Activated T-cell treated with anti-CD3 and anti-CD28 coated beads, Interleukin-2, amount 50 U/mL, for 72 hours (primary cell): ENCODE measurements around the gene PVALEF. TPM values are rescaled to one million over a fixed set of nuclear protein-coding genes. Genes with fewer than 3 reads are reported as not detected.

Experiments
- ATAC-seq, 2 donors: fragments of 150-1000 bp; cut with Tn5 transposase; replicated peaks in 1 of 2; 2 replicates each; pipeline ENCODE4 v1.10.0; 2021; ENCODE audit warnings: moderate library complexity in 2 of 2, mild to moderate bottlenecking in 1 of 2
- DNase-seq, 2 donors: peaks; one replicate each; pipeline ENCODE4 v3.0.0; 2021 to 2022; ENCODE audit warnings: mixed read lengths in 1 of 2
- H3K27ac Mint-ChIP-seq: one replicate; pipeline ENCODE4 v1.8.0; 2022; ENCODE audit warnings: mild to moderate bottlenecking, moderate library complexity, mixed read lengths
- H3K27me3 Mint-ChIP-seq: one replicate; pipeline ENCODE4 v1.8.0; 2022; ENCODE audit warnings: low read depth, mixed read lengths
- H3K36me3 Mint-ChIP-seq, 2 donors: one replicate each; pipeline ENCODE4 v1.8.0; 2022; ENCODE audit warnings: mixed read lengths in 2 of 2, mild to moderate bottlenecking in 1 of 2; ENCODE audit not compliant: insufficient read depth in 2 of 2
- H3K4me1 Mint-ChIP-seq: one replicate; pipeline ENCODE4 v1.8.0; 2022; ENCODE audit warnings: low read depth, mixed read lengths
- H3K4me3 Mint-ChIP-seq, 2 donors: one replicate each; pipeline ENCODE4 v1.8.0; 2022; ENCODE audit warnings: mild to moderate bottlenecking in 2 of 2, mixed read lengths in 2 of 2, moderate library complexity in 2 of 2
- H3K9me3 Mint-ChIP-seq, 2 donors: one replicate each; pipeline ENCODE4 v1.8.0; 2022; ENCODE audit warnings: mixed read lengths in 2 of 2
- total RNA-seq, 2 donors: library from RNA; stranded (reverse); gene quantifications; one replicate each; pipeline ENCODE4 v1.2.3, GENCODE V29; 2022

Gene PVALEF
- total RNA-seq, 2 donors from 2014 or later: not detected

DNA sequence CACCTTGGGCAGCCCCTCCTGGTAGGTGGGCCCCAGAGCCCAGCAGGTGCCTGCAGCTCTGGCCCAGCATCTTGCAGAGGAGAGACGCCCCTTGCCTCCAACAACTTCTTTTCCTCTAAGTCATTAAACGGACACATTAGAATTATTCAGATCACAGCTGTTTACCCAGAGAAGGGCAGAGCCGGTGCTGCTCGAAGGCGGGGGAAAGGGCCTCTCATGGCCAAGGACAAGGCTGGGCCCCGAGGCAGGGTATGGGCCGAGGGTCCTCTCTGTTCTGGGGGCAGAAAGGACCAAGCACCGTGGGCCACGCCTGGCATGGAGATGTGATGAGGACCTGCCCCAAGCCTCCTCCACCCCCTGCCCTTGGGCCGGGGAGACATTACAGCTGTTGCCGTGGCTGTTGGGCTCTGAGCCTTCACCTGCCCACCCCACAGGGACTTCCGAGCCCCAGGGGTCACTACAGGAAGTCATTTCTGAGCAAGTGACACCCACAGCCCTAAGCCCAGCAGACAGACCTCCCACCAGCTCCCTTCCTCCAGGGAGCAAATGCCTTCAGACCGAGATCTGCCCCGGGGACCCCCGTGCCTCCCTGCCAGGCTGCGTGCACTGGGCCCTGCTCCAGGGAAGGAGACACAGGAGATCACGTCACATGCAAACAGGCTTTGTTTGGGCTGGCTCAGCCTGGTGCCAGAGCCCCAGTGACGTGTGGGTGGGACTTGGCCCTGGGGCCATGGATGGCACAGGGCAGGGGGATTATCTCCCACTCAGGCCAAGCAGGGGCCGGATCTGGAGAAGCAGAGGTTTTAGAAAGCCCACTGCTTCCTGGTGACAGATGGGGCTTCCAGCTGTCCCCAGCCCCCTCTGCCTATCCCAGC, 699 bp upstream of the PVALEF start:
- H3K9me3 Mint-ChIP-seq: no peaks in the 10 kb centered on the region
- no peak overlapping the region for H3K27ac Mint-ChIP-seq
- H3K4me1 Mint-ChIP-seq: no peaks in the 10 kb centered on the region
- DNase-seq: no peak
- H3K4me3 Mint-ChIP-seq: no peak overlapping the region
- peaks cover 8% of the 10 kb centered on the region for H3K27me3 Mint-ChIP-seq
- no peaks in the 10 kb centered on the region for H3K36me3 Mint-ChIP-seq
- ATAC-seq: no peak

GRCh38 chr17:81166033-81166492, 756 bp downstream of the PVALEF start, which contains the start of gene AATK:
Gene AATK, minus strand, starts transcription at chr17:81166221. Its CDS starts 229 bp downstream, at chr17:81165992.
- Mint-ChIP-seq H3K27ac (no peak within 1 kb of the TSS), H3K9me3 (no peaks in the 10 kb centered on the region), H3K36me3 (no peaks in the 10 kb centered on the region), H3K4me3 (peak within 1 kb of the TSS; percentile 26 to 48), H3K4me1 (no peaks in the 10 kb centered on the region), H3K27me3 (peaks cover 6% of the 10 kb centered on the region)
- ATAC-seq: no peak
- no peak for DNase-seq

DNA sequence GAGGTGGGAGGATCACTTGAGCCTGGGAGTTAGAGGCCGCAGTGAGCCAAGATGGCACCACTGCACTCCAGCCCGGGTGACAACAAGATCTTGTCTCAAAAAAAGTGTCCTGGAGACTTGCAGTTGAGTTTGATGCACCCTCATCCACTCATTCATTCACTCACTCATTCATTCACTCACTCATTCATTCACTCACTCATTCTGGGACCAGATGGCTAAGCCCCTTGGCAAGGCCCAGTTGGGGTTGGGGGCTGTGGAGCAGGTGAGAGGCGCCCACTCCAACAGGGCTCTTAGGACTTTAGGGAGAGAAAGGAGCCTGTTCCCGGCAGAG, 1.9 kb downstream of the PVALEF start:
- Mint-ChIP-seq H3K4me3 (no peak overlapping the region), H3K27me3 (no peaks in the 10 kb centered on the region), H3K4me1 (no peaks in the 10 kb centered on the region), H3K9me3 (no peaks in the 10 kb centered on the region), H3K27ac (no peak overlapping the region), H3K36me3 (no peaks in the 10 kb centered on the region)
- ATAC-seq: no peak
- DNase-seq: no peak

GRCh38 chr17:81167638-81168037, 2.3 kb downstream of the PVALEF start:
- no peak for ATAC-seq
- H3K27ac Mint-ChIP-seq: no peak overlapping the region

DNA sequence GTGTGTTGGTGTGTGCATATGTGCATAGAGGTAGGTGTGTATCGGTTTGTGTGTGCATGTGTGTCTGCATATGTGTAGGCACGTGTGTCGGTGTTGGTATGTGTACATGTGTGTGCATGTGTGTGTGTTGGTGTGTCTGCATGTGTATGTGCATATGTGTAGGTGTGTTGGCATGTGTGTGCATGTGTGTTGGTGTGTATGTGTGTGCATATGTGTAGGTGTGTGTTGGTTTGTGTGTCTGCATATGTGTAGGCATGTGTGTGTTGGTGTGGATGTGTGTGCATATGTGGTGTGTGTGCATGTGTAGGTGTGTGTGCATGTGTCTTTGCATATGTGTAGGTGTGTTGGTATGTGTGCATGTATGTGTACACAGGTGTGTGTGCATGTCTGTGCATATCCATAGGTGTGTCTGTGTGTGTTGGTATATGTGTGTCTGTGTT, 4.6 kb downstream of the PVALEF start:
- no peak overlapping the region for H3K4me3 Mint-ChIP-seq
- H3K9me3 Mint-ChIP-seq: no peaks in the 10 kb centered on the region
- H3K27ac Mint-ChIP-seq: no peak overlapping the region
- ATAC-seq (no peak), DNase-seq (no peak)
- no peaks in the 10 kb centered on the region for H3K4me1 Mint-ChIP-seq
- no peaks in the 10 kb centered on the region for H3K36me3 Mint-ChIP-seq
- H3K27me3 Mint-ChIP-seq: no peaks in the 10 kb centered on the region

More at GRCh38 chr17:81167638-81168037, 2.3 kb downstream of the PVALEF start:
- H3K4me1 Mint-ChIP-seq: no peaks in the 10 kb centered on the region
- H3K36me3 Mint-ChIP-seq: no peaks in the 10 kb centered on the region
- H3K4me3 Mint-ChIP-seq: no peak overlapping the region
- DNase-seq: no peak
- H3K9me3 Mint-ChIP-seq: no peaks in the 10 kb centered on the region
- no peaks in the 10 kb centered on the region for H3K27me3 Mint-ChIP-seq

GRCh38 chr17:81170727-81171494, 5.6 kb downstream of the PVALEF start:
- no peaks in the 10 kb centered on the region for H3K36me3 Mint-ChIP-seq
- H3K4me3 Mint-ChIP-seq: no peak overlapping the region
- H3K27ac Mint-ChIP-seq: no peak overlapping the region
- no peaks in the 10 kb centered on the region for H3K27me3 Mint-ChIP-seq
- DNase-seq (no peak), ATAC-seq (no peak)
- peaks cover 0 to 3% of the 10 kb centered on the region in 2 donors for H3K9me3 Mint-ChIP-seq
- no peaks in the 10 kb centered on the region for H3K4me1 Mint-ChIP-seq

GRCh38 chr17:81171941-81172340, 6.6 kb downstream of the PVALEF start:
- H3K27ac Mint-ChIP-seq: no peak overlapping the region
- no peaks in the 10 kb centered on the region for H3K36me3 Mint-ChIP-seq
- no peak overlapping the region for H3K4me3 Mint-ChIP-seq
- H3K4me1 Mint-ChIP-seq: no peaks in the 10 kb centered on the region
- DNase-seq (no peak), ATAC-seq (no peak)
- H3K9me3 Mint-ChIP-seq: peaks cover 0 to 3% of the 10 kb centered on the region in 2 donors
- H3K27me3 Mint-ChIP-seq: no peaks in the 10 kb centered on the region

GRCh38 chr17:81173052-81173761, 7.9 kb downstream of the PVALEF start:
- H3K4me3 Mint-ChIP-seq: no peak overlapping the region
- H3K27ac Mint-ChIP-seq: no peak overlapping the region
- peaks cover 0 to 3% of the 10 kb centered on the region in 2 donors for H3K9me3 Mint-ChIP-seq
- H3K36me3 Mint-ChIP-seq: no peaks in the 10 kb centered on the region
- H3K4me1 Mint-ChIP-seq: no peaks in the 10 kb centered on the region
- no peaks in the 10 kb centered on the region for H3K27me3 Mint-ChIP-seq
- DNase-seq (no peak), ATAC-seq (no peak)

DNA sequence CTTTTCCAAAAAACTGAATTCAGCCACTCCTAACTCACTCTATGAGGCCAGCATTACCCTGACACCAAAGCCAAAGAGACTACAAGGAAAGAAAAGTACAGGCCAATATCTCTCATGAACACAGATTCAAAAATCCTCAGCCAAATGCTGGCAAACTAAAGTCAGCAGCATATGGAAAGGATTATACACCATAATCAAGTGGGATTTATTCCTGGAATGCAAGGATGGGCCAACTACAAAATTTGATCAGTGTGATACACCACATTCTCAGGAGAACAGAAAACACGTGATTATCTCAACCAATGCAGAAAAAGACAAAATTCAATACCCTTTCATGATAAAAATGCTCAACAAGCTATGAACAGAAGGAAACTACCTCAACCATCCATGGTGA, 8.5 kb downstream of the PVALEF start:
- Mint-ChIP-seq H3K36me3 (no peaks in the 10 kb centered on the region), H3K9me3 (peaks cover 0 to 3% of the 10 kb centered on the region in 2 donors), H3K27me3 (no peaks in the 10 kb centered on the region), H3K27ac (no peak overlapping the region), H3K4me3 (no peak overlapping the region), H3K4me1 (no peaks in the 10 kb centered on the region)
- DNase-seq (no peak), ATAC-seq (no peak)

GRCh38 chr17:81176666-81177065, 11.4 kb downstream of the PVALEF start:
- no peak for ATAC-seq
- H3K4me1 Mint-ChIP-seq: no peaks in the 10 kb centered on the region
- no peak overlapping the region for H3K27ac Mint-ChIP-seq

DNA sequence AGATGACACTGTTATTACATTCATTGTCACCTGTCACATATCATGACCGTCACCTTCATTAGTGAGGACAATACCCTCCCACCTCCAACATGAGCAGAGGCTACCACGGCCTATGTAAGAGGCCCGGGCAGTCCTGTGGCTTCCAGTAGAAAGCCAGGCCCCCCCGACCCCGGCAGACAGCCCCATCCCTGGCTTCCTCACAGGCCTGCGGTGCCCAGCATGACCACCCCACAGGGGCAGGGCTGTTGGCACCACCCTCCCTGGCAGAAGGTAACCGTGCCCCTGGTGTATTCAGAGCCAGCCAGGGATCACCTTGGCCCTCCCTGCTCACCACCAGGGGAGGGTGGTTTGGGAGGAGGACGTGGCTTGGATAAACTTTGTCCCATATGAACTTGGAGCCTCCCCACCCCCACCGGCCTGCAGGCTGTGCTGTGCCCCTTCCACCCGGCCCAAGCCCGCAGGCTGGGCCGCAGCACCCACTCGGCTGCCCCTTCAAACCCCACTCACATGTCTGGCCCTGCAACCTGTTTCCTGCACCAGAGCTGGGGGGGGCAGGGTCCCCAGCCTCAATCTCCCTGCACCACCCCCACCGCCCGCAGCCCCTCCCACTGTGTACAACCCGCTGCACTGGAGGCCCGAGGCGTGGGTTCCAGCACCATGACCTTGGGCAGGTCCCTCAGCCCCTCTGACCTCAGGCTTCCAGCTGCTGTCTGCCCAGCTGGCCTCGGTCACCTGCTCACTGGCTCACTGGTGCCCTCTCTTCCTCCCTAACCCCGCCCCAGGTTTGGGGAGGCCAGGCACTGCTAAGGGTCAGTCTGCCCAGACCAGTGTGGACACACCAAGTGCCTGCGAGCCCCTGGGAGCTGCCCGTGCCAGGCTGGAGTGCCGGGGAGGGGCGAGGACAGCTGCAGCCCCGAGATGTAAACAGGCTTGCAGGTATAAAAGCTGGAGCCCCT, 13.1 kb downstream of the PVALEF start:
- no peaks in the 10 kb centered on the region for H3K27me3 Mint-ChIP-seq

More at GRCh38 chr17:81176666-81177065, 11.4 kb downstream of the PVALEF start:
- no peak for DNase-seq
- no peaks in the 10 kb centered on the region for H3K36me3 Mint-ChIP-seq
- H3K4me3 Mint-ChIP-seq: no peak overlapping the region
- H3K27me3 Mint-ChIP-seq: no peaks in the 10 kb centered on the region
- peaks cover 0 to 3% of the 10 kb centered on the region in 2 donors for H3K9me3 Mint-ChIP-seq

GRCh38 chr17:81179220-81179619, 13.9 kb downstream of the PVALEF start:
- Mint-ChIP-seq H3K27me3 (no peaks in the 10 kb centered on the region), H3K4me1 (no peaks in the 10 kb centered on the region), H3K27ac (no peak overlapping the region), H3K9me3 (peaks cover 0 to 3% of the 10 kb centered on the region in 2 donors), H3K36me3 (no peaks in the 10 kb centered on the region), H3K4me3 (no peak overlapping the region)
- DNase-seq (no peak), ATAC-seq (no peak)

More for the DNA sequence above, 13.1 kb downstream of the PVALEF start:
- H3K36me3 Mint-ChIP-seq: no peaks in the 10 kb centered on the region
- no peak overlapping the region for H3K27ac Mint-ChIP-seq
- no peak for ATAC-seq
- no peak for DNase-seq
- H3K4me3 Mint-ChIP-seq: no peak overlapping the region
- no peaks in the 10 kb centered on the region for H3K4me1 Mint-ChIP-seq
- peaks cover 0 to 3% of the 10 kb centered on the region in 2 donors for H3K9me3 Mint-ChIP-seq
